GM18511 (cell line): ENCODE measurements around the gene FCHO1.

Source experiments
- ATAC-seq: cut with Tn5 transposase; IDR thresholded peaks from one replicate; pipeline ENCODE4 v1.9.1; 2021; ENCODE audit warnings: mild to moderate bottlenecking, moderate library complexity; ENCODE audit not compliant: unreplicated experiment

The FCHO1 gene

DNA sequence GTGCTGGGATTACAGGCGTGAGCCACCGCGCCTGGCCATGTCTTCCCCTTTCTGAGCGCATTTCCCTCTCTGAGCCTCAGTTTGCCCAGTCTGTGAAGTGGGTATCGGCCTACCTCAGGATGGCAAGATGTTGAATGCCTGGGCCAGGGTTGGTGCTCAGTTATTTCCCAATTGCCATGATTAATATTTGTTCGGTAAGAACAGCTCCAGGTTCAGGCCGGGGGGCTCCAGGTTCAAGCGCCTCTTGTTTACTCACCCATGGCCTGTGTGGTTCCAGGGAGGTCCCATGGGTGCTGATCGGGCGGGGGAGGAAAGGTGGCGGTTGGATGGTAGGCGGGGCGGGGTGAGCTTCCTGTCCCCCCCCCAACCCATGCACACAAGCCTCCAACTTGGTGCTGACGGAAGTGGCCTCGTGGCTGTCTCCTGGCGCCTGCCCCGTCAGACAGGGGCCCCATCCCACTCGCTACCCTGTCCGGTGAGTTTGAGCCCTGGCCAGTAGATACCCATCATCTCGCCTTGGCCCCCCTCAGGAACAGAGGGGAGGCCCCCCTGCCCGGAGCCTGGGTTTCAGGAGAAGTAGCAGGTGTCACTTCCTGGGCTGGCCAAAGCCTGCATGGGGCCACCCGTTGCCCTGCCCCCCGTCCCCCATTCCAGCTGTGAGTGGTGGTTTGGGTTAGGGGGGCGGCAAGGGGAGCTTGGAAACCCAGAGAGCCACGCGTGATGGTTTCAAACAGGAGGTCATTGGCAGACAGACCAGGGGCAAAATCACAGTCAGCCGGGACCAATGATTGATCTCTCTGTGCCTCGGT, at the start of gene FCHO1:
FCHO1 (plus strand) TSS at position 375 of the 809 bp plus-strand sequence. CDS start 3,688 bp downstream, outside the sequence.
- ATAC-seq, result peak; percentile 46

- ATAC-seq, result no peak
These were observed 47.3 kb upstream of the FCHO1 start for GRCh38 chr19:17703824-17704463.

- ATAC-seq, result no peak
These were observed 44.5 kb upstream of the FCHO1 start for GRCh38 chr19:17706750-17707181.

GRCh38 chr19:17711851-17712250, 39.4 kb upstream of the FCHO1 start:
- ATAC-seq, result no peak

DNA sequence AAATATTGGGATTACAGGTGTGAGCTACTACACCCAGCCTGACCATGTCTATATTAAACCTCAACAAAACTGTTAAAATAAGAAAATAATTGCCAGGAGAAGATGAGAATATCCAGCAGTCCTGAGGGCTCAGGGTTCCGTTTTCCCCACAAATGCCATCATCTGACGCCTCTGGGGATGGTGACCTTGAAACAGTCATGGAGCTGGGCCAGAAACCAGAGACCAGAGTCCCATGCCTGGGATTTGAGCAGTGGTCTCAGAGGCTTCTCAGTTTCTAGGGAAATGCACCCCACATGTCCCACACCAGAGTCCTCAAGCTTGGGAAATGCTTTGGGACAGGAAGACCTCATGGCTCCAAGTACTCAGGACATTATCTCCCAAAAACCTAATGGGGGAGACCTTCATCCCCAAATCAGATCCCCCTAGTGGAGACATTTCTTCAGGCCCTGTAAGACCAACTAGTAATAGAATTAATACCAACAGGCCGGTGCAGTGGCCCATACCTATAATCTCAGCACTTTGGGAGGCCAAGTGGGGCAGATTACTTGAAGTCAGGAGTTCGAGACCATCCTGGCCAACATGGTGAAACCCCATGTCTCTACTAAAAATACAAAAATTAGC, 34.9 kb upstream of the FCHO1 start:
- ATAC-seq, result no peak

- no peak for ATAC-seq
These were observed 32.7 kb upstream of the FCHO1 start for GRCh38 chr19:17718550-17718946.

- ATAC-seq, result peak; percentile 74
These were observed 32.1 kb upstream of the FCHO1 start, which contains the start of gene MAP1S for GRCh38 chr19:17718947-17719711. Gene MAP1S, plus strand, starts transcription at chr19:17719480. Its CDS starts 23 bp downstream, at chr19:17719503.

- peak; percentile 31 for ATAC-seq
These were observed 31.4 kb upstream of the FCHO1 start for GRCh38 chr19:17719730-17720400.

- no peak for ATAC-seq
These were observed 30.8 kb upstream of the FCHO1 start for GRCh38 chr19:17720440-17720839.

GRCh38 chr19:17721111-17721628, 30.1 kb upstream of the FCHO1 start:
- no peak for ATAC-seq

GRCh38 chr19:17721821-17722220, 29.5 kb upstream of the FCHO1 start:
- ATAC-seq, result no peak

DNA sequence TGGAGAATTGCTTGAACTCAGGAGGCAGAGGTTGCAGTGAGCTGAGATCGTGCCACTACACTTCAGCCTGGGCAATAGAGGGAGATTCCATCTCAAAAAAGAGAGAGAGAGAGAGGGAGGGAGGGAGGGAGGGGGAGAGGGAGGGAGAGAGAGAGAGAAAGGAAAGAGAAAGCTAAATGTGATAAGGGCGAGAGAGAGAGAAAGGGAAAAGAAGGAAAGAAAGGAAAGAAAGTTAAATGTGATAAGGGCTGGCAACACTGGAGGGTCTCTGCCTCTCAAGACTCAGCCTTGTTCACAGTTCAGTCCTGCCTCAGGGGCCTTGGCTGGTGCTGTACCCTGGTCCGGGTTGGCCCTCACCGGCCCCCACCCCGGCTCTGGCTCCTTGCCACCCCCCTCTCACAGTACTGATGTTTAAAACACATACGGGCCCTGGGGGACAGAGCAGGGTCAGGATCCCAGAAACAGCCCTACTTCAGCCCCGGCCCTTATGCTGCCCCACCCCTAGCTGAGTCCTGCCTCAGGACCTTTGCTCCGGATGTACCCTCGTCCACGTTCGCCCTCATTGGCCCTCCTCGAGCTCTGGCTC, 28.5 kb upstream of the FCHO1 start:
- ATAC-seq, result no peak

DNA sequence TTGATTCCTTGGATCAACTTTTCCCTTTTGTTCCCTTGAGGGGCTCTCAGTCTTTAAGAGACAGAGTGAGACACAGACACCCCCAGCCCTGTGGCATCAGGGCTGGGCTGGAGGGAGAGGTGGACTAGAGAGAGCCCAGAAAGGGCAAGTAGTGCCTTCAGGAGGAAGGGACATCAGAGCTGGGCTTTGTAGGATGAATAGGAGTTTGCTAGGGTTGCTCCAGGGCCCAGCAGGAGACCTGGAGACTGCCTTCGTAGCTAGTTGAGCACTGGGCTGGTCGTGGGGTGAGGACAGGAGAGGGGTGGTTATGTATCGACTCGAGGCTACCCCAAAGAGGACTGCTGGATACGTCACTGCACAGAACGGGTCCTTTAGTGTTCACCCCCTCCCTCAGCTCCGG, 26.6 kb upstream of the FCHO1 start:
- no peak for ATAC-seq

DNA sequence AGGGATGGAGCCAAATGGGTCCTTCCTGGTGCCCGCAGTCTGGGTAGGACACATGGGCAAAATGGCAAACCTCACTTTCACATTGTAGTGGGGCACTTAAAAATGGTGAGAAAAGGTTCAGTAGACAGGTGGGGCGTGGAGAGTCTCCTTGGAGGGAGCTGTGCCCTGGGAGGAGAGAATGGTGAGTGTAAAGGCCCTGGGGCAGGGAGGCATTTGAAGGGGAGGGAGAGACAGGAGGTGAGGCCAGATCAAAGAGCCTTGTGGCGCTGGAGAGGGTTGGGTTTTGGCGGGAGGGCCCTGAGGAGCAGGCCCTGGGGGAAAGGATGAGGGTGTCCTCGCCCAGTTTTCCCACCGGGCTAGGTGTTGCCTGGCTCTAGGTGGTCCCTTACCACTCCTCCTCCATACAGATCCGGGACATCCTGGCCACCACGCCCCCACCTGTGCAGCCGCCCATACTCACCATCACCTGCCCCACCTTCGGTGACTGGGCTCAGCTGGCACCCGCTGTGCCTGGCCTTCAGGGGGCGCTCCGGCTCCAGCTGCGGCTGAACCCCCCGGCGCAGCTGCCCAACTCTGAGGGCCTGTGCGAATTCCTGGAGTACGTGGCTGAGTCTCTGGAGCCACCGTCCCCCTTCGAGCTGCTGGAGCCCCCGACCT, 25.7 kb upstream of the FCHO1 start:
- ATAC-seq, result no peak

DNA sequence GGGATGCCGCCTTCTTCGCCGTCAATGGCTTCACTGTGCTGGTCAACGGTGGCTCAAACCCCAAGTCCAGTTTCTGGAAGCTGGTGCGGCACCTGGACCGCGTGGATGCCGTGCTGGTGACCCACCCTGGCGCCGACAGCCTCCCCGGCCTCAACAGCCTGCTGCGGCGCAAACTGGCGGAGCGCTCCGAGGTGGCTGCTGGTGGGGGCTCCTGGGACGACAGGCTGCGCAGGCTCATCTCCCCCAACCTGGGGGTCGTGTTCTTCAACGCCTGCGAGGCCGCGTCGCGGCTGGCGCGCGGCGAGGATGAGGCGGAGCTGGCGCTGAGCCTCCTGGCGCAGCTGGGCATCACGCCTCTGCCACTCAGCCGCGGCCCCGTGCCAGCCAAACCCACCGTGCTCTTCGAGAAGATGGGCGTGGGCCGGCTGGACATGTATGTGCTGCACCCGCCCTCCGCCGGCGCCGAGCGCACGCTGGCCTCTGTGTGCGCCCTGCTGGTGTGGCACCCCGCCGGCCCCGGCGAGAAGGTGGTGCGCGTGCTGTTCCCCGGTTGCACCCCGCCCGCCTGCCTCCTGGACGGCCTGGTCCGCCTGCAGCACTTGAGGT, 25.0 kb upstream of the FCHO1 start:
- ATAC-seq, result no peak

- no peak for ATAC-seq
These were observed 24.1 kb upstream of the FCHO1 start for GRCh38 chr19:17726964-17727773.

DNA sequence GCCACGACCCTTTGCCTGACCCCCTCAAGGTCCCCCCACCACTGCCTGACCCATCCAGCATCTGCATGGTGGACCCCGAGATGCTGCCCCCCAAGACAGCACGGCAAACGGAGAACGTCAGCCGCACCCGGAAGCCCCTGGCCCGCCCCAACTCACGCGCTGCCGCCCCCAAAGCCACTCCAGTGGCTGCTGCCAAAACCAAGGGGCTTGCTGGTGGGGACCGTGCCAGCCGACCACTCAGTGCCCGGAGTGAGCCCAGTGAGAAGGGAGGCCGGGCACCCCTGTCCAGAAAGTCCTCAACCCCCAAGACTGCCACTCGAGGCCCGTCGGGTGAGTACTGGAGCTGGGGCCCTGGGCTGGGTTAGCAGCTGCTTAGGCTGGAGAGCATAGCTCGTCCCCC, 23.4 kb upstream of the FCHO1 start:
- ATAC-seq, result no peak

DNA sequence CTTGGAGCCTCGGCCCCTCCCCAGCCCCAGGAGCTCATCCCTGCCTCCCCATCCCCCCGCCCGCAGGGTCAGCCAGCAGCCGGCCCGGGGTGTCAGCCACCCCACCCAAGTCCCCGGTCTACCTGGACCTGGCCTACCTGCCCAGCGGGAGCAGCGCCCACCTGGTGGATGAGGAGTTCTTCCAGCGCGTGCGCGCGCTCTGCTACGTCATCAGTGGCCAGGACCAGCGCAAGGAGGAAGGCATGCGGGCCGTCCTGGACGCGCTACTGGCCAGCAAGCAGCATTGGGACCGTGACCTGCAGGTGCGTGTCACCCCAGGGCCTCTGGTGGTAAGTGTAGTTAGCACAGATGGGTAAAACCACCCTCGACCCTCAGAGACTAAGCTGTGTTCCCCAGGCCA, 18.1 kb upstream of the FCHO1 start:
- ATAC-seq, result no peak
